ENCODE measurements around the gene ITGA11. TPM values are rescaled to one million over a fixed set of nuclear protein-coding genes. Genes with fewer than 3 reads are reported as not detected.

Gene ITGA11
- polyA plus RNA-seq, 1 of the 3 experiments (the other 2 are of a cell fraction), result 0.49 TPM

GRCh38 chr15:68362537-68363126 lies 69.3 kb downstream of the ITGA11 start:
- ChIA-PET POLR2A (no interaction called here), CTCF (interaction anchor here (1.1 to 1.3 kb wide), 2 partner anchors 13 to 195 kb away, joined by 3 read pairs; no protein-coding TSS in a partner anchor)
- Histone ChIP-seq H3K4me3 (ENCODE audit: low read depth in 2 of 2, low read length in 1 of 2) (no peak overlapping the region), H3F3A (replicated peaks; ENCODE audit: insufficient read depth) (no peaks in the 10 kb centered on the region), H3K36me3 (replicated peaks in 1 of 2; ENCODE audit: control insufficient read depth in 1 of 2, insufficient read depth in 2 of 2, low read length in 1 of 2) (no peaks in the 10 kb centered on the region), H3K9ac (no peak overlapping the region), H3K9me2 (no peaks in the 10 kb centered on the region), H3K9me3 (no peaks in the 10 kb centered on the region), H2AFZ (ENCODE audit: low read depth) (no peak overlapping the region), H3K79me2 (ENCODE audit: insufficient read depth) (no peaks in the 10 kb centered on the region), H3K4me1 (ENCODE audit: control insufficient read depth in 1 of 2, insufficient read depth in 2 of 2, low read depth in 1 of 2, low read length in 1 of 2) (no peaks in the 10 kb centered on the region), H3K27ac (ENCODE audit: low read depth in 2 of 2, low read length in 1 of 2) (no peak overlapping the region), H4K20me1 (ENCODE audit: insufficient read depth) (no peaks in the 10 kb centered on the region), H3K27me3 (ENCODE audit: insufficient read depth) (no peaks in the 10 kb centered on the region), H3K4me2 (no peak overlapping the region)
- WGBS (ENCODE audit: low lambda C conversion rate), result 90% methylated on average over 1 of the region's 1 CpG
- no peak for DNase-seq
- TF ChIP-seq USF1 (IDR thresholded peaks at IDR 0.05; ENCODE audit: borderline replicate concordance, low read depth) (no peak), RAD21 (IDR thresholded peaks at IDR 0.05; ENCODE audit: low read length) (no peak), GABPA (IDR thresholded peaks at IDR 0.05; ENCODE audit: low read depth) (no peak), REST (IDR thresholded peaks at IDR 0.05; ENCODE audit: low read depth, low read length) (no peak), TCF12 (IDR thresholded peaks at IDR 0.05) (no peak), CTCF (IDR thresholded peaks at IDR 0.05) (no peak), CHD2 (IDR thresholded peaks at IDR 0.05; ENCODE audit: low read length, partially characterized antibody) (no peak), SIN3A (IDR thresholded peaks at IDR 0.05; ENCODE audit: borderline replicate concordance, low read depth, low read length) (no peak), TAF1 (IDR thresholded peaks at IDR 0.05; ENCODE audit: borderline replicate concordance, low read depth, low read length) (no peak), RCOR1 (IDR thresholded peaks at IDR 0.05; ENCODE audit: low read length) (no peak), POLR2AphosphoS5 (IDR thresholded peaks at IDR 0.05; ENCODE audit: low read depth, low read length) (no peak), EP300 (IDR thresholded peaks at IDR 0.05; ENCODE audit: borderline replicate concordance in 1 of 2, low read depth in 1 of 2, low read length in 1 of 2) (no peak), PBX3 (IDR thresholded peaks at IDR 0.05) (no peak), FOSL2 (IDR thresholded peaks at IDR 0.05; ENCODE audit: borderline replicate concordance, low read depth) (no peak), NRF1 (IDR thresholded peaks at IDR 0.05; ENCODE audit: low read depth, low read length) (no peak), FOXM1 (IDR thresholded peaks at IDR 0.05; ENCODE audit: low read depth) (no peak), MEF2A (IDR thresholded peaks at IDR 0.05; ENCODE audit: borderline replicate concordance, low read depth) (no peak), FOXJ3 (CRISPR knock-in tag; IDR thresholded peaks at IDR 0.05) (no peak), EZH2phosphoT487 (IDR thresholded peaks at IDR 0.05; ENCODE audit: borderline replicate concordance, low read depth) (no peak)

All from SK-N-SH (cell line).